HUES6 (cell line): Measurements from ENCODE around the gene FCAMR.

Experiments used
- H3K27ac ChIP-seq: 2 replicates; pipeline ENCODE4 v1.7.0; 2013; ENCODE audit warnings: low read depth, mild to moderate bottlenecking, low read length, inconsistent platforms
- H3K27me3 ChIP-seq: 2 replicates; pipeline ENCODE4 v1.6.1; 2013; ENCODE audit warnings: low read length; ENCODE audit not compliant: control insufficient read depth, insufficient read depth
- H3K36me3 ChIP-seq: 2 replicates; pipeline ENCODE4 v1.6.1; 2013; ENCODE audit warnings: low read length; ENCODE audit not compliant: control insufficient read depth, insufficient read depth
- H3K4me1 ChIP-seq: 2 replicates; pipeline ENCODE4 v1.6.1; 2013; ENCODE audit warnings: low read length; ENCODE audit not compliant: control insufficient read depth, insufficient read depth
- H3K4me3 ChIP-seq: 2 replicates; pipeline ENCODE4 v1.5.1; 2013; ENCODE audit warnings: low read depth, low read length
- H3K9ac ChIP-seq: one replicate; pipeline ENCODE4 v1.6.1; 2013; ENCODE audit warnings: mild to moderate bottlenecking, low read length
- H3K9me3 ChIP-seq: 2 replicates; pipeline ENCODE4 v1.6.1; 2013; ENCODE audit warnings: low read depth, low read length; ENCODE audit not compliant: control insufficient read depth, insufficient read depth

Gene FCAMR

GRCh38 chr1:206970446-206970845 lies at the start of gene FCAMR:
Gene FCAMR (minus strand): TSS chr1:206970460. CDS start chr1:206970125, 335 bp downstream.
- no peak within 1 kb of the TSS for H3K9ac ChIP-seq
- no peak within 1 kb of the TSS for H3K4me3 ChIP-seq
- H3K27ac ChIP-seq = no peak within 1 kb of the TSS
- H3K4me1 ChIP-seq = no peaks in the 10 kb centered on the region; the same call in 1 of the 2 replicates
- H3K36me3 ChIP-seq = no peaks in the 10 kb centered on the region
- no peaks in the 10 kb centered on the region for H3K9me3 ChIP-seq
- peaks cover 15% of the 10 kb centered on the region; the same call in 1 of the 2 replicates for H3K27me3 ChIP-seq

- H3K27me3 ChIP-seq = no peaks in the 10 kb centered on the region; the same call in 1 of the 2 replicates
- H3K36me3 ChIP-seq = no peaks in the 10 kb centered on the region
- H3K9ac ChIP-seq = no peak overlapping the region
- H3K4me1 ChIP-seq = peaks cover 5% of the 10 kb centered on the region
- H3K27ac ChIP-seq = no peak overlapping the region
- H3K9me3 ChIP-seq = no peaks in the 10 kb centered on the region
- no peak overlapping the region for H3K4me3 ChIP-seq
These were observed 49.4 kb upstream of the FCAMR start for GRCh38 chr1:207019661-207020060.

GRCh38 chr1:207019161-207019560 lies 48.9 kb upstream of the FCAMR start:
- Histone ChIP-seq H3K4me3 (no peak overlapping the region), H3K9me3 (no peaks in the 10 kb centered on the region), H3K9ac (no peak overlapping the region), H3K27ac (no peak overlapping the region), H3K36me3 (no peaks in the 10 kb centered on the region), H3K4me1 (no peaks in the 10 kb centered on the region; the same call in 1 of the 2 replicates), H3K27me3 (no peaks in the 10 kb centered on the region; the same call in 1 of the 2 replicates)

GRCh38 chr1:207018707-207019106 lies 48.4 kb upstream of the FCAMR start:
- Histone ChIP-seq H3K27me3 (peaks cover 1% of the 10 kb centered on the region; the same call in 1 of the 2 replicates), H3K4me3 (no peak overlapping the region), H3K36me3 (no peaks in the 10 kb centered on the region), H3K27ac (no peak overlapping the region), H3K9ac (no peak overlapping the region), H3K9me3 (no peaks in the 10 kb centered on the region), H3K4me1 (no peaks in the 10 kb centered on the region; the same call in 1 of the 2 replicates)

GRCh38 chr1:207017615-207018559 lies 47.6 kb upstream of the FCAMR start:
- Histone ChIP-seq H3K27ac (no peak overlapping the region), H3K9me3 (no peaks in the 10 kb centered on the region), H3K9ac (no peak overlapping the region), H3K4me1 (no peaks in the 10 kb centered on the region; the same call in 1 of the 2 replicates), H3K27me3 (peaks cover 6% of the 10 kb centered on the region; the same call in 1 of the 2 replicates), H3K36me3 (no peaks in the 10 kb centered on the region), H3K4me3 (no peak overlapping the region)

GRCh38 chr1:207015791-207016190 lies 45.5 kb upstream of the FCAMR start:
- peaks cover 6% of the 10 kb centered on the region; the same call in 1 of the 2 replicates for H3K27me3 ChIP-seq
- H3K9me3 ChIP-seq = no peaks in the 10 kb centered on the region
- H3K27ac ChIP-seq = no peak overlapping the region

GRCh38 chr1:207014728-207015127 lies 44.5 kb upstream of the FCAMR start:
- Histone ChIP-seq H3K9me3 (no peaks in the 10 kb centered on the region), H3K27me3 (peaks cover 6% of the 10 kb centered on the region; the same call in 1 of the 2 replicates), H3K36me3 (no peaks in the 10 kb centered on the region), H3K27ac (no peak overlapping the region), H3K4me3 (no peak overlapping the region), H3K9ac (no peak overlapping the region), H3K4me1 (no peaks in the 10 kb centered on the region)

More at GRCh38 chr1:207015791-207016190, 45.5 kb upstream of the FCAMR start:
- Histone ChIP-seq H3K9ac (no peak overlapping the region), H3K36me3 (no peaks in the 10 kb centered on the region), H3K4me1 (no peaks in the 10 kb centered on the region), H3K4me3 (no peak overlapping the region)

GRCh38 chr1:207013321-207014085 lies 43.2 kb upstream of the FCAMR start:
- Histone ChIP-seq H3K36me3 (no peaks in the 10 kb centered on the region), H3K4me1 (no peaks in the 10 kb centered on the region), H3K9me3 (no peaks in the 10 kb centered on the region), H3K27ac (no peak overlapping the region), H3K27me3 (peaks cover 6% of the 10 kb centered on the region; the same call in 1 of the 2 replicates), H3K9ac (no peak overlapping the region), H3K4me3 (no peak overlapping the region)

GRCh38 chr1:207010726-207011125 lies 40.5 kb upstream of the FCAMR start:
- peaks cover 6% of the 10 kb centered on the region; the same call in 1 of the 2 replicates for H3K27me3 ChIP-seq
- no peaks in the 10 kb centered on the region for H3K4me1 ChIP-seq
- no peaks in the 10 kb centered on the region for H3K36me3 ChIP-seq
- no peaks in the 10 kb centered on the region for H3K9me3 ChIP-seq
- H3K4me3 ChIP-seq = no peak overlapping the region
- no peak overlapping the region for H3K9ac ChIP-seq
- no peak overlapping the region for H3K27ac ChIP-seq

- no peaks in the 10 kb centered on the region for H3K36me3 ChIP-seq
- no peaks in the 10 kb centered on the region for H3K4me1 ChIP-seq
- no peak overlapping the region for H3K4me3 ChIP-seq
- peaks cover 6% of the 10 kb centered on the region; the same call in 1 of the 2 replicates for H3K27me3 ChIP-seq
- H3K9ac ChIP-seq = no peak overlapping the region
- no peak overlapping the region for H3K27ac ChIP-seq
- no peaks in the 10 kb centered on the region for H3K9me3 ChIP-seq
These were observed 39.7 kb upstream of the FCAMR start for GRCh38 chr1:207009945-207010344.
